Adrenal gland (tissue), 12 donors: ENCODE results near the gene PACS2. TPM values are rescaled to one million over a fixed set of nuclear protein-coding genes. Genes with fewer than 3 reads are reported as not detected.

ENCODE experiments used
- DNase-seq, 7 donors: peaks; one replicate each; pipeline ENCODE4 v3.0.0-alpha.2; 2019 to 2020
- H3K27ac ChIP-seq, 5 donors: fragments of 200-600 bp; sonication (generic) in 4 of 5; 1 replicate in 3 of 5; 2 replicates in 2 of 5; pipeline versions ENCODE4 v1.5.1 to v1.8.0; 2016 to 2020; ENCODE audit warnings: mild to moderate bottlenecking in 1 of 5
- H3K27me3 ChIP-seq: fragments of 200-600 bp; 2 replicates; pipeline ENCODE4 v1.8.0; 2021
- H3K36me3 ChIP-seq, 2 donors: fragments of 200-600 bp; replicated peaks in 1 of 2; 1 replicate in 1 of 2; 2 replicates in 1 of 2; pipeline versions ENCODE4 v1.5.1 to v1.8.0; 2018 to 2022
- H3K4me1 ChIP-seq, 2 donors: fragments of 200-600 bp; replicated peaks in 1 of 2; 1 replicate in 1 of 2; 2 replicates in 1 of 2; pipeline versions ENCODE4 v1.5.1 to v1.8.0; 2018 to 2021
- H3K4me3 ChIP-seq, 4 donors: fragments of 200-600 bp; sonication (generic) in 3 of 4; one replicate each; pipeline ENCODE4 v1.5.1; 2016 to 2018
- H3K9me3 ChIP-seq, 3 donors: fragments of 200-600 bp; sonication (generic) in 1 of 3; replicated peaks in 1 of 3; 1 replicate in 2 of 3; 2 replicates in 1 of 3; pipeline versions ENCODE4 v1.5.1 to v1.8.0; 2016 to 2021
- CTCF ChIP-seq, 6 experiments: fragments of 450-650 bp in 4 of 6; fragments of 200-600 bp in 2 of 6; sonication (generic) in 1 of 6; IDR thresholded peaks; 1 replicate in 5 of 6; 2 replicates in 1 of 6; pipeline versions ENCODE4 v1.5.1 to v1.8.0; 2016 to 2021; ENCODE audit warnings: antibody characterized with exemption in 6 of 6, mild to moderate bottlenecking in 2 of 6, moderate library complexity in 1 of 6
- POLR2A ChIP-seq, 2 donors: fragments of 450-650 bp; IDR thresholded peaks; one replicate each; pipeline ENCODE4 v1.6.1; 2017; ENCODE audit warnings: antibody characterized with exemption in 2 of 2, mild to moderate bottlenecking in 2 of 2, moderate library complexity in 1 of 2
- WGBS, 4 donors: extraction: QIAGEN DNeasy Blood & Tissue Kit in 2 of 4; methylation state at CpG; one replicate each; pipeline versions ENCODE4 v1.1.5 to v1.1.7; 2013 to 2017; 5-methylcytosine and 5-hydroxymethylcytosine counted together
- intact Hi-C, 2 donors: fragments of 100-400 bp; cut with DNase I; formaldehyde crosslinking; loops; one replicate each; pipeline versions ENCODE4 v1.14.1 to v1.15.0; 2022 to 2023
- polyA plus RNA-seq, 3 donors: library from polyadenylated mRNA; stranded (reverse); fragments of 200-250 nt in 2 of 3; fragments of 350-450 nt in 1 of 3; fragmentation: Illumina TruSeq in 1 of 3; extraction: RNeasy Lipid Tissue Mini Kit (QIAGEN cat#74804) in 1 of 3; gene quantifications; one replicate each; pipeline ENCODE4 v1.2.3, GENCODE V29; 2013 to 2014
- total RNA-seq, 9 donors: library from RNA; depleted of rRNA in 4 of 9; stranded (reverse); fragments of >200 nt in 4 of 9; fragments of 120-200 nt in 1 of 9; fragmentation: NEBNext Ultra II Directional in 1 of 9; extraction: Animal tissue kit (Norgen Biotek cat#: 25700) in 1 of 9; gene quantifications; one replicate each; pipeline versions ENCODE4 v1.1.0 to v1.2.4, GENCODE V29; 2013 to 2023
- donor health status: healthy with polysubstance abuse.
- donor health status: Bipolar disorder and iron deficiency.
- donor health status: DM: yes; HTN: yes; CAD: no.
- donor health status: DM: no; HTN: no; CAD: no.
- donor health status: DM: no; HTN: no; CAD: no.
- donor health status: DM: yes; HTN: yes; CAD: no.

The PACS2 gene
- total and polyA plus RNA-seq, 12 donors = 19.5 to 221 (median 81.1) TPM

GRCh38 chr14:105414456-105415371, 100.2 kb downstream of the PACS2 start:
- H3K27ac ChIP-seq = peak overlapping the region in 1 of 5 donors; percentile 18
- peak; percentile 52 to 79 (median 62) for DNase-seq
- H3K36me3 ChIP-seq = no peaks in the 10 kb centered on the region
- TF ChIP-seq CTCF (IDR thresholded peaks at IDR 0.05) = peak in 5 of 6 experiments; percentile 35 to 81 (median 54)
- no peak for TF ChIP-seq POLR2A (IDR thresholded peaks at IDR 0.05)
- intact Hi-C loops = no loop called here
- H3K27me3 ChIP-seq = peaks cover 16% of the 10 kb centered on the region
- WGBS, 4 donors = 9 to 26% (median 13%) methylated on average over 27 to 79 of the region's 79 CpGs
- no peaks in the 10 kb centered on the region for H3K9me3 ChIP-seq
- peak overlapping the region in 2 of 4 donors; percentile 27 to 63 for H3K4me3 ChIP-seq
- peaks cover 4 to 14% of the 10 kb centered on the region in 2 donors for H3K4me1 ChIP-seq

GRCh38 chr14:105415481-105416428, 101.2 kb downstream of the PACS2 start:
- intact Hi-C loops = no loop called here
- Histone ChIP-seq H3K9me3 (no peaks in the 10 kb centered on the region), H3K4me3 (peak overlapping the region in 1 of 4 donors; percentile 63), H3K27me3 (peaks cover 13% of the 10 kb centered on the region), H3K27ac (no peak overlapping the region), H3K4me1 (peaks cover 8 to 17% of the 10 kb centered on the region in 2 donors), H3K36me3 (no peaks in the 10 kb centered on the region)
- TF ChIP-seq POLR2A (IDR thresholded peaks at IDR 0.05) (no peak), CTCF (IDR thresholded peaks at IDR 0.05) (no peak)
- DNase-seq = no peak
- WGBS, 4 donors = 91 to 92% (median 91%) methylated on average over 25 of the region's 25 CpGs

GRCh38 chr14:105416671-105417070, 102.1 kb downstream of the PACS2 start:
- no peak overlapping the region for H3K27ac ChIP-seq
- TF ChIP-seq POLR2A (IDR thresholded peaks at IDR 0.05) = no peak
- TF ChIP-seq CTCF (IDR thresholded peaks at IDR 0.05) = no peak
- H3K4me1 ChIP-seq = peaks cover 13 to 20% of the 10 kb centered on the region in 2 donors
- no peaks in the 10 kb centered on the region for H3K9me3 ChIP-seq
- intact Hi-C loops = no loop called here
- no peak overlapping the region for H3K4me3 ChIP-seq
- 94 to 98% (median 98%) methylated on average over 11 of the region's 11 CpGs for WGBS, 4 donors
- H3K27me3 ChIP-seq = peaks cover 10% of the 10 kb centered on the region
- no peak for DNase-seq
- no peaks in the 10 kb centered on the region for H3K36me3 ChIP-seq

- intact Hi-C loops = no loop called here
- Histone ChIP-seq H3K4me3 (no peak overlapping the region), H3K4me1 (peaks cover 14 to 23% of the 10 kb centered on the region in 2 donors), H3K9me3 (no peaks in the 10 kb centered on the region), H3K36me3 (no peaks in the 10 kb centered on the region), H3K27ac (no peak overlapping the region), H3K27me3 (peaks cover 1% of the 10 kb centered on the region)
- 85 to 100% (median 99%) methylated on average over 2 to 3 of the region's 3 CpGs for WGBS, 4 donors
- no peak for DNase-seq
- TF ChIP-seq POLR2A (IDR thresholded peaks at IDR 0.05) (no peak), CTCF (IDR thresholded peaks at IDR 0.05) (no peak)
Observed at GRCh38 chr14:105417690-105418121, 103.2 kb downstream of the PACS2 start.
